Testis (tissue), 3 donors: ENCODE data around the gene OTOR. TPM values are rescaled to one million over a fixed set of nuclear protein-coding genes. Genes with fewer than 3 reads are reported as not detected.

ENCODE experiments used
- DNase-seq: peaks from one replicate; pipeline ENCODE4 v3.0.0-alpha.2; 2019
- H3K27ac ChIP-seq, 2 donors: fragments of 200-600 bp; sonication (generic); one replicate each; pipeline ENCODE4 v1.5.1; 2019
- H3K27me3 ChIP-seq: fragments of 200-600 bp; sonication (generic); one replicate; pipeline ENCODE4 v1.5.1; 2019
- H3K36me3 ChIP-seq: fragments of 200-600 bp; sonication (generic); one replicate; pipeline ENCODE4 v1.5.1; 2017; ENCODE audit warnings: low read depth; ENCODE audit errors: missing control alignments
- H3K4me1 ChIP-seq: fragments of 200-600 bp; sonication (generic); one replicate; pipeline ENCODE4 v1.5.1; 2019
- H3K4me3 ChIP-seq, 2 donors: fragments of 200-600 bp; sonication (generic); one replicate each; pipeline ENCODE4 v1.5.1; 2017 to 2019
- H3K9me3 ChIP-seq: fragments of 200-600 bp; sonication (generic); one replicate; pipeline ENCODE4 v1.5.1; 2017
- POLR2A ChIP-seq: fragments of 450-650 bp; IDR thresholded peaks from one replicate; pipeline ENCODE4 v1.6.1; 2017; ENCODE audit warnings: antibody characterized with exemption, mild to moderate bottlenecking, moderate library complexity
- WGBS, 2 donors: methylation state at CpG; one replicate each; pipeline ENCODE4 v1.1.5; 2018; 5-methylcytosine and 5-hydroxymethylcytosine counted together
- intact Hi-C: fragments of 100-400 bp; cut with DNase I; formaldehyde crosslinking; loops from one replicate; pipeline ENCODE4 v1.15.1; 2023; ENCODE audit warnings: low total_unique reads
- polyA plus RNA-seq: library from polyadenylated mRNA; stranded (reverse); fragments of 350-450 nt; fragmentation: Illumina TruSeq; extraction: RNeasy Lipid Tissue Mini Kit (QIAGEN cat#74804); gene quantifications from one replicate; pipeline ENCODE4 v1.2.3, GENCODE V29; 2014; ENCODE audit warnings: low read depth, low replicate concordance; ENCODE audit not compliant: insufficient read depth
- total RNA-seq, 2 donors: library from RNA; depleted of rRNA; stranded (reverse); fragments of >200 nt; gene quantifications; one replicate each; pipeline ENCODE4 v1.2.3, GENCODE V29; 2016
- TF ChIP-seq, protein P1 (sequence below), 3 experiments: fragments of 450-650 bp in 2 of 3; fragments of 200-600 bp in 1 of 3; sonication (generic) in 1 of 3; IDR thresholded peaks; one replicate each; pipeline ENCODE4 v1.5.1; 2016 to 2019; ENCODE audit warnings: antibody characterized with exemption in 3 of 3, mild to moderate bottlenecking in 2 of 3, moderate library complexity in 1 of 3

Gene OTOR
- total and polyA plus RNA-seq, 3 donors from 2014 or later = not detected

DNA sequence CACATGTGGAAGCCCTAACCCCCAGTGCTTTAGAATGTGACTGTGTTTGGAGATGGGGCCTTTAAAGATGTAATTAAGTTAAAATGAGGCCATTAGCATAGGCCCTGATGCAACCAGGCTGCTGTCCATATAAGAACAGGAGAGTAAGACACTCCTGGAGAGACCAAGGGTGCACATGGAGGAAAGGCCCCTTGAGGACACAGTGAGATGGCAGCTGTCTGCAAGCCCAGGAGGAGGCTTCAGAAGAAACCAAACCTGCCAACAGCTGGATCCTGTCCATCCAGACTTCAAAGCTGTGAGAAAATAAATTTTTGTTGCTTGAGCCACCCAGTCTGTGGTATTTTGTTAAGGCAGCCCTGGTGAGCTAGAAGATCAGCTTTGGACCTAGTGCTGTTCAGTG, 35.1 kb upstream of the OTOR start:
- TF ChIP-seq, protein P1, sequence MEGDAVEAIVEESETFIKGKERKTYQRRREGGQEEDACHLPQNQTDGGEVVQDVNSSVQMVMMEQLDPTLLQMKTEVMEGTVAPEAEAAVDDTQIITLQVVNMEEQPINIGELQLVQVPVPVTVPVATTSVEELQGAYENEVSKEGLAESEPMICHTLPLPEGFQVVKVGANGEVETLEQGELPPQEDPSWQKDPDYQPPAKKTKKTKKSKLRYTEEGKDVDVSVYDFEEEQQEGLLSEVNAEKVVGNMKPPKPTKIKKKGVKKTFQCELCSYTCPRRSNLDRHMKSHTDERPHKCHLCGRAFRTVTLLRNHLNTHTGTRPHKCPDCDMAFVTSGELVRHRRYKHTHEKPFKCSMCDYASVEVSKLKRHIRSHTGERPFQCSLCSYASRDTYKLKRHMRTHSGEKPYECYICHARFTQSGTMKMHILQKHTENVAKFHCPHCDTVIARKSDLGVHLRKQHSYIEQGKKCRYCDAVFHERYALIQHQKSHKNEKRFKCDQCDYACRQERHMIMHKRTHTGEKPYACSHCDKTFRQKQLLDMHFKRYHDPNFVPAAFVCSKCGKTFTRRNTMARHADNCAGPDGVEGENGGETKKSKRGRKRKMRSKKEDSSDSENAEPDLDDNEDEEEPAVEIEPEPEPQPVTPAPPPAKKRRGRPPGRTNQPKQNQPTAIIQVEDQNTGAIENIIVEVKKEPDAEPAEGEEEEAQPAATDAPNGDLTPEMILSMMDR (IDR thresholded peaks at IDR 0.05) = no peak
- intact Hi-C loops = no loop called here

DNA sequence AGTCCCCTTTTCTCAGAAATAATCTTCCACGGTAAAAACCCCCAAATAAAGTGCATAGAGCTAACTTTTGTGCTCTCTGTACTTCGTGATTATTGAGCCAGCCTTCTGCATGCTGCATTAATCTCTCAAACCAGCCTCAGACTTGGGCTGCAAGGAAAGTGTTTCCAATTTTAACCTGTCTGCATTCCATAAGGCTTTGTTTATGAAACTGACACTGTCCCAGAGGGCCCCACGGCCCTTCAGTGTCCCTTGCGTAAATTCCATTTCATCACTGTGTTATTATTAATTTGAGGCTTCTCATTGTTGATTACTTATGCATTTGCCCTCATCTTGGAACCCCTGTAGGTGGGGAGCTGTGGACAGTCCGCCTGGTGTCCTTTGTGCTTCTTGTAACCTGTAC, 33.9 kb upstream of the OTOR start:
- Histone ChIP-seq H3K9me3 (no peaks in the 10 kb centered on the region), H3K4me1 (no peaks in the 10 kb centered on the region), H3K4me3 (no peak overlapping the region), H3K27me3 (no peaks in the 10 kb centered on the region), H3K36me3 (no peaks in the 10 kb centered on the region), H3K27ac (no peak overlapping the region)
- 70 to 84% methylated on average over 5 of the region's 5 CpGs for WGBS, 2 donors
- DNase-seq = no peak
- TF ChIP-seq, protein P1 (IDR thresholded peaks at IDR 0.05) = no peak
- no peak for TF ChIP-seq POLR2A
- intact Hi-C loops = no loop called here

More for the DNA sequence above, 35.1 kb upstream of the OTOR start:
- no peak overlapping the region for H3K27ac ChIP-seq
- no peak overlapping the region for H3K4me3 ChIP-seq
- DNase-seq = no peak
- H3K36me3 ChIP-seq = no peaks in the 10 kb centered on the region
- no peaks in the 10 kb centered on the region for H3K27me3 ChIP-seq
- no peaks in the 10 kb centered on the region for H3K4me1 ChIP-seq
- no peaks in the 10 kb centered on the region for H3K9me3 ChIP-seq

DNA sequence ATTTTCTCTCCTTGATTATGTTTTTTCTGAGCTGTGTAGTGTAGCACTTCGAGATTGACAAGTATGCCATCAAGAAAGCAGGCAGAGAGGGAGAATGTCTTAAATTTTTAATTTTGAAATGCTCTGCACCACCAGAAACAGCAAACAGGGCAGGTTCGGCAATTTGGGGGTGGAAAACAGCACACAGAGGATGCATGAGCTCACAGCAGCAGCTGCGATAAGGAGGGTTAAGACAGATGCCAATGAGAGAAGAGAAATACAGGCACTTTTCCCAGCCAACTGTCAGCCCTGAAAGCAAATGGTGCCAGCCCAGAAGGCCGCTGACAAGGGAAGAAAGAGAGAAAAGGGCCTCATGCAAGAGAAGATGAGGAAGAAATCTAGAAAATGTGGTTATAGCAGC, 33.4 kb upstream of the OTOR start:
- Histone ChIP-seq H3K27ac (no peak overlapping the region), H3K27me3 (no peaks in the 10 kb centered on the region), H3K36me3 (no peaks in the 10 kb centered on the region), H3K9me3 (no peaks in the 10 kb centered on the region), H3K4me1 (no peaks in the 10 kb centered on the region), H3K4me3 (no peak overlapping the region)
- WGBS, 2 donors = 71 to 73% methylated on average over 4 of the region's 4 CpGs
- no peak for DNase-seq
- TF ChIP-seq, protein P1 (IDR thresholded peaks at IDR 0.05) = no peak
- no peak for TF ChIP-seq POLR2A
- intact Hi-C loops = no loop called here

DNA sequence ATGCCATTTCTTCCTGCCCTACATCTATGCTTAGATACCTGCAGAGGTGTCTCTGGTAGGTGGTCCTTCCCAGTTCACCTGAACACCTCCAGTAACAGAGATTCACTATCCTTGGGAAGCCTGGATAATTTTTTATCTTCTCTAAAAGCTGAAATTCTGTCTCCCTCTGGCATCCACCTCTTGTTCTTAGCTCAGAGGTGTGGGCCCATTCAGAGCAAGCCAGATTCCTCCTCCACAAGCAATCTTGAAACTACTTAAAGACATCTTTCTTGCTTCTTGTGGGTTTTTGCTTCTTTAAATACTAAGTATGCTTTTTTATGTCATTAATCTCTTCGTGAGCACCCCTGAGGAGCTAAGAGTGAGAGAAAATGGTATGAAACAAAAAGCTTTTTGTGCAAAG, 28.7 kb upstream of the OTOR start:
- Histone ChIP-seq H3K9me3 (no peaks in the 10 kb centered on the region), H3K4me1 (no peaks in the 10 kb centered on the region), H3K27me3 (no peaks in the 10 kb centered on the region), H3K4me3 (no peak overlapping the region), H3K36me3 (no peaks in the 10 kb centered on the region), H3K27ac (no peak overlapping the region)
- TF ChIP-seq, protein P1 (IDR thresholded peaks at IDR 0.05) = no peak
- TF ChIP-seq POLR2A = no peak
- intact Hi-C loops = no loop called here
- DNase-seq = no peak
- 81 to 83% methylated on average over 1 of the region's 1 CpG for WGBS, 2 donors

DNA sequence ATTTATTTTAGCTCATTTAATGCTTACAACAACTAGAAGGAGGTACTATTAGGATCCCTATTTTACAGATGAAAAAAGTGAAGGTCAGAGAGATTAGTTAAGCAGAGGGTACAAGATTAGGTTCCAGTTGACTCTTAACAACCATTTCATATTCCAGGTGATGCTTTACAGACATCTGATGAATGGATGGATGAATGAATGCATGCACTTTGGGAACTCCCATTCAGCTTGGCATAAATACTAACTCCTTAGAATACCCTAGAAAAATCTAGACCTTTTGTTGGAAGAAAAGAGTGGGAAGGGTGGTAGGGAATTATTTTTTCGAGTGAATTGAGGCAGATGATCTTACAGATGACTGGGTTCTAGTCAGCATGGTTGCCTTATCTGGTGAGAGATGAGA, 19.1 kb upstream of the OTOR start:
- H3K27ac ChIP-seq = peak overlapping the region; percentile 85 to 87
- 63 to 79% methylated on average over 1 of the region's 1 CpG for WGBS, 2 donors
- no peaks in the 10 kb centered on the region for H3K9me3 ChIP-seq
- peaks cover 12% of the 10 kb centered on the region for H3K4me1 ChIP-seq
- TF ChIP-seq, protein P1 (IDR thresholded peaks at IDR 0.05) = no peak
- TF ChIP-seq POLR2A = no peak
- H3K4me3 ChIP-seq = peak overlapping the region; percentile 89 to 98
- no peaks in the 10 kb centered on the region for H3K27me3 ChIP-seq
- no peaks in the 10 kb centered on the region for H3K36me3 ChIP-seq
- intact Hi-C loops = no loop called here
- DNase-seq = no peak
